Endothelial cell (in vitro differentiated cells): ENCODE data around the gene MAJIN. TPM values are rescaled to one million over a fixed set of nuclear protein-coding genes. Genes with fewer than 3 reads are reported as not detected.

Experiments used
- DNase-seq: peaks from one replicate; pipeline ENCODE4 v3.0.0; 2021; ENCODE audit warnings: low spot score
- H3K27ac Mint-ChIP-seq: one replicate; pipeline ENCODE4 v1.8.0; 2021; ENCODE audit warnings: mixed read lengths, inconsistent platforms; ENCODE audit not compliant: unreplicated experiment
- H3K27me3 Mint-ChIP-seq: one replicate; pipeline ENCODE4 v1.8.0; 2021; ENCODE audit warnings: mild to moderate bottlenecking, moderate library complexity, mixed read lengths, inconsistent platforms; ENCODE audit not compliant: unreplicated experiment
- H3K36me3 Mint-ChIP-seq: one replicate; pipeline ENCODE4 v1.8.0; 2021; ENCODE audit warnings: mild to moderate bottlenecking, low read depth, mixed read lengths, inconsistent platforms; ENCODE audit not compliant: unreplicated experiment
- H3K4me1 Mint-ChIP-seq: one replicate; pipeline ENCODE4 v1.8.0; 2021; ENCODE audit warnings: mild to moderate bottlenecking, mixed read lengths, inconsistent platforms; ENCODE audit not compliant: unreplicated experiment
- H3K4me3 Mint-ChIP-seq: one replicate; pipeline ENCODE4 v1.8.0; 2021; ENCODE audit warnings: mild to moderate bottlenecking, mixed read lengths, inconsistent platforms; ENCODE audit not compliant: unreplicated experiment
- H3K9me3 Mint-ChIP-seq: one replicate; pipeline ENCODE4 v1.8.0; 2021; ENCODE audit warnings: mixed read lengths, inconsistent platforms; ENCODE audit not compliant: unreplicated experiment
- CTCF ChIP-seq: fragments of 200-600 bp; sonication (generic); IDR thresholded peaks from one replicate; pipeline ENCODE4 v1.5.0; 2021; ENCODE audit warnings: antibody characterized with exemption; ENCODE audit not compliant: unreplicated experiment
- total RNA-seq: library from RNA; stranded (reverse); fragmentation: NEBNext Ultra II Directional; extraction: Animal tissue kit (Norgen Biotek cat#: 25700); gene quantifications from one replicate; pipeline ENCODE4 v1.2.1, GENCODE V29; 2021; ENCODE audit not compliant: unreplicated experiment

The MAJIN gene
- total RNA-seq, 1 donor from 2014 or later, result not detected

- H3K4me3 Mint-ChIP-seq, result no peak overlapping the region
- H3K27ac Mint-ChIP-seq, result no peak overlapping the region
- H3K36me3 Mint-ChIP-seq, result peaks cover 13% of the 10 kb centered on the region
- peaks cover 11% of the 10 kb centered on the region for H3K4me1 Mint-ChIP-seq
- peaks cover 2% of the 10 kb centered on the region for H3K27me3 Mint-ChIP-seq
- TF ChIP-seq CTCF, result no peak
- no peak for DNase-seq
- H3K9me3 Mint-ChIP-seq, result no peaks in the 10 kb centered on the region
Observed at GRCh38 chr11:65017937-65018336, 46.0 kb upstream of the MAJIN start.

- peaks cover 13% of the 10 kb centered on the region for H3K4me1 Mint-ChIP-seq
- peak overlapping the region; percentile 61 for H3K4me3 Mint-ChIP-seq
- H3K27me3 Mint-ChIP-seq, result peaks cover 2% of the 10 kb centered on the region
- no peak overlapping the region for H3K27ac Mint-ChIP-seq
- H3K36me3 Mint-ChIP-seq, result peaks cover 13% of the 10 kb centered on the region
- no peaks in the 10 kb centered on the region for H3K9me3 Mint-ChIP-seq
- no peak for DNase-seq
- no peak for TF ChIP-seq CTCF
Observed at GRCh38 chr11:65016705-65017104, 44.8 kb upstream of the MAJIN start.

GRCh38 chr11:65014726-65015227 lies 42.9 kb upstream of the MAJIN start:
- TF ChIP-seq CTCF, result no peak
- peaks cover 12% of the 10 kb centered on the region for H3K36me3 Mint-ChIP-seq
- no peak for DNase-seq
- H3K9me3 Mint-ChIP-seq, result no peaks in the 10 kb centered on the region
- H3K4me1 Mint-ChIP-seq, result peaks cover 13% of the 10 kb centered on the region
- H3K4me3 Mint-ChIP-seq, result peak overlapping the region; percentile 89
- peaks cover 2% of the 10 kb centered on the region for H3K27me3 Mint-ChIP-seq
- H3K27ac Mint-ChIP-seq, result no peak overlapping the region

- H3K9me3 Mint-ChIP-seq, result no peaks in the 10 kb centered on the region
- peak; percentile 93 for DNase-seq
- H3K4me1 Mint-ChIP-seq, result peaks cover 13% of the 10 kb centered on the region
- peak within 1 kb of the TSS; percentile 90 for H3K4me3 Mint-ChIP-seq
- H3K27ac Mint-ChIP-seq, result peak within 1 kb of the TSS; percentile 91
- peak; percentile 91 for TF ChIP-seq CTCF
- H3K36me3 Mint-ChIP-seq, result peaks cover 8% of the 10 kb centered on the region
- peaks cover 2% of the 10 kb centered on the region for H3K27me3 Mint-ChIP-seq
Observed at GRCh38 chr11:65013888-65014725, 42.2 kb upstream of the MAJIN start, which contains the start of gene ARL2. Gene ARL2, plus strand, starts transcription at chr11:65014160. Its CDS starts 48 bp downstream, at chr11:65014208.
